GM18868 (cell line): ENCODE data around the gene RAB6B.
A peak's percentile ranks its signal among the peaks of the same experiment; 100 is the strongest.
"Not testable (repeated sequence)": the region's sequence is repeated elsewhere in the genome, so short reads cannot be mapped to it uniquely, and the experiment has no call there.

Experiments
- ATAC-seq: cut with Tn5 transposase; IDR thresholded peaks from one replicate; pipeline ENCODE4 v1.9.1; 2021; ENCODE audit warnings: mild to moderate bottlenecking, moderate library complexity; ENCODE audit not compliant: unreplicated experiment

Gene RAB6B

DNA sequence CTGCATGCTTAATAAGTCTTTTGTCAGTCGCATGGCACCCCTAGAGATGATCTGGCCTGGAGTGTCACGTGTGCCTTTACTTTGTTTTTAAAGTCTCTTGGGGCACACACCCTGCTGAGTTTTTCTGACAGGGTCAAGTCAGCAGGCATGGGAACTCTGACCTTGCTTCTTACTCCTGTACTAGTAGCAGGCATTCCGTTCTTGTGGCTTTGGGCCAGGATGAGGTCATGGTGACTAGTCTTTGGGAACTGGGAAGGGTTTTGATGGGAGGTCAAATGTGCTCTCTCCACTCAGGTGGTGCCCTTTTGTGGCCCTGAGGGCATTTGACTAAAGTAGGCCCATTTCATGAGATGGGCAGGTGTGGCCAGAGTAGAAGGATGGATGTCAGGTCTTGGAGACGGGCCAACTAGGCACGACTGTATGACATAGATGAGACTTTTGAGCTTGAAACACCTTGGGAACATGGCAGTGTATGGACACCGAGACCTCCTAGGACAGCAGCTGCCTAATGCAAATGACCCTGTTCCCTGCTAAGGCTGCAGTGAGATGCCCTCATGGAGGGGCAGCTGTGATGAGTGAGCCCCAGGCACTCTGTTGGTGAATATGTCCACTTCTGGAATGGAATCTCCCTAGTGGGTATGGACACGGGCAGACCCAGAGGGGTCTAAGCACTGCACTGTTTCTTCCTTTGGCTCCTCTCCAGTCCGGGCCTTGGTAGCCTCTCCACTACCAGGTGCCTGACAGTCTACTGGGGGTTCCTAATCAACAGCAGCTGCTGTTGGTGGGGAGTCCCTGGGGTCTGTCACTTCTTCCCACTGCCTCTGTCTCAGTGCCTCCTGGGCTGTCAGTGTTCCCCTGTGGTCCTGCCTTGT, 73.7 kb downstream of the RAB6B start:
- no peak for ATAC-seq

- ATAC-seq = no peak
Measured at GRCh38 chr3:133820889-133821675, 74.6 kb downstream of the RAB6B start.

GRCh38 chr3:133820129-133820528, 75.6 kb downstream of the RAB6B start:
- ATAC-seq = no peak

DNA sequence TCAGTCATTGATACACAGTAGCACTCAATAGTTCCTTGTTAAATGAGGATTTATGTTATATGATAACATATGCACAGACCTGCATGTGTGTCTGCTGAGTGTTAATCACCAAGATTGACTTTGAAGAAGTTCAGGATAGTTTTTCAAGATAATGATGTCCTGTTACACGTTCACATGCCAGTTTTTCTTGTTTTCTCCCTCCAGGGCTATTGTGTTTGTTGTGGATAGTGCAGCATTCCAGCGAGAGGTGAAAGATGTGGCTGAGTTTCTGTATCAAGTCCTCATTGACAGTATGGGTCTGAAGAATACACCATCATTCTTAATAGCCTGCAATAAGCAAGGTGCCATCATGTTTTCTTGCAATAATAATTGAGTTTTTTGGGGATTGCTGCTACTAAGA, 80.3 kb downstream of the RAB6B start:
- ATAC-seq = no peak

DNA sequence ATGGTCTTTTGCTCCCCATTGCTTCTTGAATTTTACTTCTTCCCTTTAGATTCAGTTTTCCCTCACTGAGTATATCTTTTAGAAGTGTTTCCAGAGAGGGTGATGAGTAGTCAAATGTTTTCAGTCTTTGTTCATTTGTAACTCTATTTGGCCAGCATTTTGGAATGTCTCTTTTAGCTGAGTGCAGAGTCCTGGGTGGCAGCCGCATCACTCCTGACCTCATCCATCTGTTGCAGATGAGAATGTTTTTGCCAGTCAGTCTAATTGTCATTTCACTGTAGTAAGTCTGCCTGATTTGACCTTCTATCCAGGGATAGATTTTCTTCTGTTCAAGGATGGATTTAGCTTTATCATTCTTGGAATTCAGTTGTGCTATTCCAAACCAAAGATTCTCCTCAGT, 82.8 kb downstream of the RAB6B start:
- ATAC-seq = no peak

GRCh38 chr3:133805702-133806475, 89.8 kb downstream of the RAB6B start, which contains the start of gene SRPRB:
SRPRB (plus strand) TSS chr3:133805815; CDS start chr3:133805849, 34 bp downstream.
- peak; percentile 98 for ATAC-seq

- ATAC-seq = no peak
Measured at GRCh38 chr3:133805384-133805701, 90.3 kb downstream of the RAB6B start.

DNA sequence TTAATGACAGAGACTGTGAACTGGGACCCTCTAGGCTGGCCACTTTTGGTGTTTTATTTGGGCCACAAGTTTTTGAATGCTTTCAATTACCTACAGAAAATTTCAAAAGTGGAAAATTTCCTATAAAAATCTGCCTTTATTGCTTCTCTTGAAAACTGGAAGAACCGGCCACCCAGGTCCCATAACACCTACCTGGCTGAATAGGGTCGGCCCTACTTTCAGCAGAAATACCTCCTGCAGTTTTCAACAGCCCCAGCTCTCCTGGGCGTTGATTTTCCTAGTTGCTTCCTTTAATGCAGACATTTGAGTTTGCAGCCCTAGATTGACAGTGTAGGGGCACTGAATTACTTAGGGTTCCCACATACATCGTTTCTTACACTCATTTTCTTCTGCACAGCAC, 90.8 kb downstream of the RAB6B start:
- ATAC-seq = no peak

DNA sequence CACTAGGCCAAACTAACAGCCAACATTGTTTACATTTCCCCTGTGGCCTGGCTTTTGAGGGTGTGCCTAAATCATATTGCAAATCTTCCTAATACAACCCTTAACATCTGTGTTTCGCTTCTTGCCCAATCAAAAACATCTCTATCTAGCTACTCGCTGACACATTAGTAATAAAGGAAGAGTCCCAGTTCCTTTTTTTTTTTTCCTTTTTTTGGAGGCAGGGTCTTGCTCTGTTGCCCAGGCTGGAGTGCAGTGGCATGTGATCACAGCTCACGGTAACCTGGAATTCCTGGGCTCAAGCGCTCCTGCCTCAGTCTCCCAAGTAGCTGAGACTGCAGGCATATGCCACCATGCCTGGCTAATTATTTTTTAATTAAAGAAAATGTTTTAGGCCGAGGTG, 92.2 kb downstream of the RAB6B start:
- no peak for ATAC-seq

DNA sequence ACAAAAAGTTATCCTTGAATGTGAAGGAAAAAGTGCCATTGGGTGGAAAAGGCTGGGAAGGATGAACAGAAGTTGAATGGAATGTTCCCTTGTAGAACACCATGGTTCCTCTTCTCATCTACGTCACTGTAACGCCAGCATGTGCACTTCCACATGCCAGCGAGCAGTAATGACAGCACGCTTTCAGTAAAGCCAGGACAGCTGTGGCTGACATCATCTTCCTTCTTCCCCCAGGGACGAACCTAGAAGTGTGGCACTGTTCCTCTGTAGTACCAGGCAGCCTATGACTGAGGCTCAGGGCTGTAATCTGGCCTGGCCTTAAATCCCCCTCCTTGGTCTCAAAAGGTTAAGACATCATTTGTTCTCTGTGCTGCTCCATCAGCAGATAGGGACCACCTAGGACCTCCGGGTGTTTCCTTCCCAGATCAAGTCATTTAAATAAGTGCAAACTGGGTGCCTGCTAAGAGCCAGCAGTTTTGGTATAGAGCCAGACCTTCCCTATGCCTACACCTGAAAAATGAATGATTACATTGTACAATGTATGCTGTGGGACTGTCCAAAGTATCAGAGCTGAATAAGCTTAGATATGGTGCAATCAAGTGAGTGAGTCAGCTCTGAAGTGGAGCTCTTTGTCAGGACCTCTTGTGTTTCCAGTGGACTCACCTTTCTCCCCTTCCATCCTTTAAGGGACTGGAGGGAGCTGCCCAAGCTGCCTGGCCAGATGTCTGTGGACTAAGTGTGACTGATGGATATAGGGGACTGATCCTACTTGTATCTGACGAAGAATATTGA, 95.7 kb downstream of the RAB6B start:
- no peak for ATAC-seq

DNA sequence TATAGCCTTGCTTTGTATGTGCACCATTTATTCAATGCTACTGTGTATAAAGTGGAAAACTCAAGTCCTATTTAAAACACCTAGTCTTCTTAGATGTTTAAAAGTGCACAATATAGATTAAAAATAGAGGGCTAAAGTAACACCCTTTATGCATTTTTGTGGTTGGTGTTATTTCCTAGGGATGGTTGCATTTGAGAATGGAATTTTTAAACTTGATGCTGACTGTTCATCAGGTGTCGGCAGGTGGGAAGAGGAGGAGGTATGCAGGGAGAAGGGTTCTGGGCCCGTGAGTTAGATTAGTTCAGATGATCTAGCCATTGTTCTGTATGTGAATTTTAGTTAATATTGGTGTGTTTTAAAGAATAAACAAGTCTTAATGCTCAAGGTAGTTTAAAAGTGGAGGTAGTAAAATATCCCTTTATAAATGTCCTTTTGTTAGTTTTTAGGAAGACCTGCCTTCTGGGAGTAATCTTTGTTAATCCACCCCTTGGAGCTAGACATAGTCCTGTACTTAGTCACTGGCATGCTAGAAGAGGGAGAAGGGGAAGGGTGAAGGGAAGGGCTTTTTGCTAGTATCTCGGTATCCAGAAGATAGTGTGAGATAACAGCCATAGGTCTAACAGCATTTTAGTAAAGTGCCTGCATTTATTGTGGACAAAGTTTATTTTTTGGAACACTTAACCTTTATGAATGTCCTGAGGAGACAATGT, 98.1 kb downstream of the RAB6B start:
- ATAC-seq = no peak

GRCh38 chr3:133792171-133792763, 103.4 kb downstream of the RAB6B start:
- ATAC-seq = no peak

DNA sequence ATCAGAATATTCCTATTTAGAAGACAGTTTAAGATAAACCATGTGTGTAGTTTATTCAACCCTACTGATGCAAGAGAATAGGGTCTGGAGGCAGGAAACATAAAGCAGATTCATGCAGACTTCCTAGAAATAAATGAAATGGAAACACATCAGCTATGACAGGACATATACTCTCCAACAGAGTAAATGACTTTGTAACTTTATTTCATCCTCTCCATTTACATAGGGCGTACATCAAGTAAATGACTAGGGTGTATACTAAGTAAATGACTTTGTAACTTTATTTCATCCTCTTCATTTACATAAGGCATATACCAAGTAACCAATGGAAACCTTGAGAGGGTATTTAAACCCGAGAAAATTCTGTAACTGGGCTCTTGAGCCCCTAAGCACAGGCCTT, 107.7 kb downstream of the RAB6B start:
- no peak for ATAC-seq

DNA sequence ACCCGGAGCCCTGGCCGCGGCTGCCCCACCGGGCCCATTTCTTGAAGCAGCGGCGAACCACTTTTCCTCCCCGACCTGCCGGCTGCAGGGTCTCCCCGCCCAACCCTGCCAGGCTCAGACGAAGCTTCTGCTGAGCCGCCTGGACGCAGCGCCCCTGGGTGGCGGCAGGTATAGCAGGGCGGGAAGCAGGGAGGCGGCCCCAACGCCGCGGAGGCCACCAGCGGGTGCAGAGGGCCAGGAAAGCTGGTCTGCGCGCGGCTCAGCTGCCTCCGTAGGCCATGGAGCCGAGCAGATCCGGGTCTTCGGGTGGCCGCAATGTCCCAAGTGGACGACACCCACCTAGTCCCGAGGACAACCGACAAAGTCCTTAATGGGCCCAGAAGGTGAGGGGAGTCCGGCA, 111.9 kb downstream of the RAB6B start:
- ATAC-seq = no peak

- ATAC-seq = no peak
Measured at GRCh38 chr3:133782454-133782853, 113.2 kb downstream of the RAB6B start.

- no peak for ATAC-seq
Measured at GRCh38 chr3:133781570-133781969, 114.1 kb downstream of the RAB6B start.

DNA sequence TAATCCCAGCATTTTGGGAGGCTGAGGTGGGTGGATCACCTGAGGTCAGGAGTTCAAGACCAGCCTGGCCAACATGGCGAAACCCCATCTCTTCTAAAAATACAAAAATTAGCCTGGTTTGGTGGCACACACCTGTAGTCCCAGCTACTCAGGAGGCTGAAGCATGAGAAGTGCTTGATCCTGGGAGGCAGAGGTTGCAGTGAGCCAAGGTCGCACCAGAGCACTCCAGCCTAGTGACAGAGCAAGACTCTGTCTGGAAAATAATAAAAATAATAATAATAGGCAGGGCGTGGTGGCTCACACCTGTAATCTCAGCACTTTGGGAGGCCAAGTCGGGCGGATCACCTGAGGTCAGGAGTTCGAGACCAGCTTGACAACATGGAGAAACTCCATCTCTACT, 114.9 kb downstream of the RAB6B start:
- not testable (repeated sequence) for ATAC-seq

DNA sequence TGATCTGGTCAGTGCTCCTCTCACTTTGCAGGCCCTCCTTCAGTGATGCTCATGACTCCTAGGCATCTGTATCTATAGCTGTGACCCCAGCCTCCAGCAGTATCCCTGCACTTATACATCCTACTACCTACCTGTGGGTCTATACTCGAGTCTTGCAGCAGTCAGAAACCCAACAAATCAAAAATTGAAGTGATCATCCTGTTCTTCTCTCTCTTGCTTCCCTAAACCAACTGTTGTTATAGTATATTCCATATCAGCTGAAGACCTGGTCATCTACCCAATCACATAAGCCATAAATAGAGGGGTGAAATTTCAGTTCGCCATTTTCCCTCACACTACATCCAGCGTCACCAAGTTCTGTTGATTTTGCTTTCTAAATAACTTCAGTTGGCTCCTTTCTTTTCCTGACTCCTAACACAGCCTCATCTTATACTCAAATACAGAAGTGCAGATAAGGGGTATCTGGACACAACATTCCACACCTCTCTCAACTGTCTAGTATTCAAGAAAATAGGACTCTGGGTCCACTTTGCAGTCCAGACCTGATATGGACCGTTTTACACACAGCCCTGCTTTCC, 116.0 kb downstream of the RAB6B start:
- ATAC-seq = no peak
